PFSK-1 (cell line): ENCODE measurements around the gene CACNB2.

Source experiments
- FOXP2 ChIP-seq: optimal IDR thresholded peaks from 2 replicates; pipeline ENCODE3; 2011; ENCODE audit warnings: borderline replicate concordance, control low read depth, inconsistent platforms; ENCODE audit not compliant: insufficient read depth; ENCODE audit errors: extremely low read length, extremely low read depth
- POLR2AphosphoS5 ChIP-seq: IDR thresholded peaks from 2 replicates; pipeline ENCODE4 v1.6.1; 2012; ENCODE audit warnings: low read depth, mild to moderate bottlenecking, control low read depth, low read length, moderate library complexity
- SIN3A ChIP-seq: IDR thresholded peaks from 2 replicates; pipeline ENCODE4 v1.6.1; 2012; ENCODE audit warnings: mild to moderate bottlenecking, low read length, moderate library complexity, borderline replicate concordance; ENCODE audit not compliant: insufficient read depth
- TAF1 ChIP-seq: IDR thresholded peaks from 2 replicates; pipeline ENCODE4 v1.6.1; 2012; ENCODE audit warnings: low read length, control low read depth, borderline replicate concordance; ENCODE audit not compliant: insufficient read depth
- TF ChIP-seq, protein P1 (sequence below), 2 experiments: IDR thresholded peaks; 2 replicates each; pipeline versions ENCODE4 v1.6.1 to v1.8.0; 2011 to 2012; ENCODE audit warnings: low read depth in 2 of 2, low read length in 2 of 2, control low read depth in 1 of 2, inconsistent platforms in 1 of 2, mild to moderate bottlenecking in 1 of 2, moderate library complexity in 1 of 2; ENCODE audit not compliant: insufficient read depth in 1 of 2

The CACNB2 gene

DNA sequence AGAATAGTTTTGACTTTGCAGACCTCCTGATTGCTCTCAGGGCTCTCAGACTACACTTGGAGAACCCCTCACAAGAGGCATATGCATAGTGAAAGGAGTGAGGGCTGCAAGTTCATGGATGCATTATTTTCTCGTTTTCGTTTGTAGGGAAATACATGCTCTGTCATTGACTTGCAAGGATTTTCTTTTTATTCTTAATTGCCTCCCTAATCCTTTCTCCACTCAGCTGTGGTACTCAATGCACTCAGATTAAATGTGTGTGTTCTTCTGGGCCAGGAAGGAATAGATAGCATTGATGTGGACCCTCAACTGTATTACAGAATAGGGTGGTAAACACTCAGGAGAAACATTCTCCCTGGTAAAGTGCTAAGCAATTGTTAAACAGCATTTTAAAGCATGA lies 188.7 kb downstream of the CACNB2 start:
- TF ChIP-seq FOXP2 = no peak
- no peak for TF ChIP-seq SIN3A
- no peak for TF ChIP-seq TAF1
- TF ChIP-seq, protein P1, sequence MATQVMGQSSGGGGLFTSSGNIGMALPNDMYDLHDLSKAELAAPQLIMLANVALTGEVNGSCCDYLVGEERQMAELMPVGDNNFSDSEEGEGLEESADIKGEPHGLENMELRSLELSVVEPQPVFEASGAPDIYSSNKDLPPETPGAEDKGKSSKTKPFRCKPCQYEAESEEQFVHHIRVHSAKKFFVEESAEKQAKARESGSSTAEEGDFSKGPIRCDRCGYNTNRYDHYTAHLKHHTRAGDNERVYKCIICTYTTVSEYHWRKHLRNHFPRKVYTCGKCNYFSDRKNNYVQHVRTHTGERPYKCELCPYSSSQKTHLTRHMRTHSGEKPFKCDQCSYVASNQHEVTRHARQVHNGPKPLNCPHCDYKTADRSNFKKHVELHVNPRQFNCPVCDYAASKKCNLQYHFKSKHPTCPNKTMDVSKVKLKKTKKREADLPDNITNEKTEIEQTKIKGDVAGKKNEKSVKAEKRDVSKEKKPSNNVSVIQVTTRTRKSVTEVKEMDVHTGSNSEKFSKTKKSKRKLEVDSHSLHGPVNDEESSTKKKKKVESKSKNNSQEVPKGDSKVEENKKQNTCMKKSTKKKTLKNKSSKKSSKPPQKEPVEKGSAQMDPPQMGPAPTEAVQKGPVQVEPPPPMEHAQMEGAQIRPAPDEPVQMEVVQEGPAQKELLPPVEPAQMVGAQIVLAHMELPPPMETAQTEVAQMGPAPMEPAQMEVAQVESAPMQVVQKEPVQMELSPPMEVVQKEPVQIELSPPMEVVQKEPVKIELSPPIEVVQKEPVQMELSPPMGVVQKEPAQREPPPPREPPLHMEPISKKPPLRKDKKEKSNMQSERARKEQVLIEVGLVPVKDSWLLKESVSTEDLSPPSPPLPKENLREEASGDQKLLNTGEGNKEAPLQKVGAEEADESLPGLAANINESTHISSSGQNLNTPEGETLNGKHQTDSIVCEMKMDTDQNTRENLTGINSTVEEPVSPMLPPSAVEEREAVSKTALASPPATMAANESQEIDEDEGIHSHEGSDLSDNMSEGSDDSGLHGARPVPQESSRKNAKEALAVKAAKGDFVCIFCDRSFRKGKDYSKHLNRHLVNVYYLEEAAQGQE (IDR thresholded peaks at IDR 0.05; ENCODE audit: insufficient read depth in 1 of 2, low read depth in 2 of 2, low read length in 2 of 2) = no peak
- no peak for TF ChIP-seq POLR2AphosphoS5

- TF ChIP-seq POLR2AphosphoS5 (no peak), TAF1 (no peak), FOXP2 (no peak)
- TF ChIP-seq, protein P1 (IDR thresholded peaks at IDR 0.05; ENCODE audit: insufficient read depth in 1 of 2, low read depth in 2 of 2, low read length in 2 of 2) = no peak
These were observed 191.8 kb downstream of the CACNB2 start for GRCh38 chr10:18332048-18332447.

DNA sequence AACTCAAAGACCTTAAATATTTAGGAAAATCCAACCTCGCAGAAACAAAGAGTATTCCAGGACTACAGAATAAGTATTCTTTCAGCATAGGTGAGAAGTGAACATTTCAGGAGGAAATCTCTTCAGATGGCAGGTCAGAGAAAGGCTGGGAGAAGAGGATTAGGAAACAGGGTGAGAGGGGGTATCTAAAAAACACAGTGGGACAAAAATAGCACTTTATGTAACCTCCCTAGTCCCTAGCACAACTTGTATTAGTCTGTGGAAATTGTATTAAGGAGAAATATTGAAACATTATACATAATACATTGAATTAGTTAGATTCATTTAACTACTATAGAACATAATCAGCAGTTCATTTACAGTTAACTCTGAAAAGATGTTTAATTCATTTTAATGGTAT lies 192.3 kb downstream of the CACNB2 start:
- TF ChIP-seq, protein P1 (IDR thresholded peaks at IDR 0.05; ENCODE audit: insufficient read depth in 1 of 2, low read depth in 2 of 2, low read length in 2 of 2) = no peak
- TF ChIP-seq FOXP2 (no peak), TAF1 (no peak), SIN3A (no peak), POLR2AphosphoS5 (no peak)

- TF ChIP-seq FOXP2 (no peak), SIN3A (no peak), TAF1 (no peak), POLR2AphosphoS5 (no peak)
- TF ChIP-seq, protein P1 (IDR thresholded peaks at IDR 0.05; ENCODE audit: insufficient read depth in 1 of 2, low read depth in 2 of 2, low read length in 2 of 2) = no peak
These were observed 193.4 kb downstream of the CACNB2 start for GRCh38 chr10:18333621-18334020.

DNA sequence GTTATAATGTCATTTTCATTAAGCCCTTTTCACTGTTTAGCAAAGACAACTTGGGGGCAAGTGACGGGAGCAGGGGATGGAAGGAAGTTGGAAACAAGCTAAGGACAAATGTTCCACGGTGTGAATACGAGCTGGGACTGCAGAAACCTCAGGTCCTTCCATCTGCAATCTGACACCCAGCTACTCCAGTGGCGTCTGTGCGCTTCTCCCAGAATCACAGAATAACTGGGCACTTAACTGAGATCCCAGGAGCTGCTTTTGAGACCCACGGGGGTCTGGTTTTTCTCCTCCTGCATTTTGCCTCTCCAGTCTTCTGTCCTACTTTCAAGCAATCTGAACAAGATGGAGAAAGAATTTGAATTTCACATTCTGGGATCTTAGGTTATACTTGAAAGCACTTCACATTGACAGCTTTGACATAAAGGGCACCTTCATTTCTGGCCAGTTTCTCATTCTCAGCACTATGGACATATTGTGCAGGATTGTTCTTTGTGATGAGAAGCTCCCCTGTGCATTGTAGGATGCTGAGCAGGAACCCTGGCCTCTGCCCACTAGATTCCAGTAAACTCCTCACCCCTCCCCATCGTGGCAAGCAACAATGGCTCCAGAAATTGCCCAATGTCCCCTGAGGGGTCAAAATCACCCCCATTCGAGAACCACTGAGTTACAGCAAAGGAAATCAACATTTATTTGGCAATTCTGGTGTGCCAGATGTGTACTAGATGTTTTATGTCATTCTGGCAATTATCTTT lies 194.1 kb downstream of the CACNB2 start:
- TF ChIP-seq POLR2AphosphoS5 (no peak), TAF1 (no peak), SIN3A (no peak), FOXP2 (no peak)
- TF ChIP-seq, protein P1 (IDR thresholded peaks at IDR 0.05; ENCODE audit: insufficient read depth in 1 of 2, low read depth in 2 of 2, low read length in 2 of 2) = no peak
